Small intestine (tissue), 16 donors: ENCODE measurements around the gene RIPOR3. TPM values are rescaled to one million over a fixed set of nuclear protein-coding genes. Genes with fewer than 3 reads are reported as not detected.
A peak's percentile ranks its signal among the peaks of the same experiment; 100 is the strongest.

Experiments used
- DNase-seq, 2 donors: peaks; one replicate each; pipeline versions ENCODE4 v3.0.0 to v3.0.0-alpha.2; 2013
- FAIRE-seq: peaks from 2 replicates; lab custom pipeline; 2012; peaks lifted over from hg19 to GRCh38; lab: Jason Lieb, UNC
- H3K27ac ChIP-seq, 3 donors: one replicate each; pipeline ENCODE4 v1.5.1; 2013; ENCODE audit warnings: low read length in 2 of 3, mild to moderate bottlenecking in 2 of 3, control low read depth in 1 of 3, inconsistent platforms in 1 of 3, low read depth in 1 of 3, moderate library complexity in 1 of 3
- H3K27me3 ChIP-seq, 3 donors: one replicate each; pipeline ENCODE4 v1.6.1; 2013; ENCODE audit warnings: low read length in 3 of 3, inconsistent platforms in 1 of 3; ENCODE audit not compliant: control insufficient read depth in 3 of 3, insufficient read depth in 3 of 3
- H3K36me3 ChIP-seq, 3 donors: one replicate each; pipeline ENCODE4 v1.6.1; 2013; ENCODE audit warnings: low read length in 3 of 3, inconsistent platforms in 1 of 3, low read depth in 1 of 3, mild to moderate bottlenecking in 1 of 3, moderate library complexity in 1 of 3; ENCODE audit not compliant: control insufficient read depth in 3 of 3, insufficient read depth in 2 of 3
- H3K4me1 ChIP-seq, 3 donors: one replicate each; pipeline ENCODE4 v1.6.1; 2013; ENCODE audit warnings: low read length in 2 of 3, inconsistent platforms in 1 of 3, low read depth in 1 of 3, mild to moderate bottlenecking in 1 of 3, moderate library complexity in 1 of 3; ENCODE audit not compliant: control insufficient read depth in 3 of 3, insufficient read depth in 2 of 3
- H3K4me3 ChIP-seq, 3 donors: one replicate each; pipeline ENCODE4 v1.5.1; 2013; ENCODE audit warnings: low read length in 3 of 3, control low read depth in 1 of 3, inconsistent platforms in 1 of 3, low read depth in 1 of 3, mild to moderate bottlenecking in 1 of 3, moderate library complexity in 1 of 3
- H3K9me3 ChIP-seq, 2 donors: one replicate each; pipeline ENCODE4 v1.6.1; 2013; ENCODE audit warnings: low read depth in 1 of 2, low read length in 1 of 2; ENCODE audit not compliant: control insufficient read depth in 2 of 2, insufficient read depth in 1 of 2
- WGBS, 3 donors: extraction: QIAGEN DNeasy Blood & Tissue Kit; methylation state at CpG; one replicate each; pipeline ENCODE4 v1.1.7; 2013; 5-methylcytosine and 5-hydroxymethylcytosine counted together
- long read RNA-seq, 10 donors: transcript quantifications; one replicate each; lab custom pipeline, GENCODE V29; 2026
- polyA plus RNA-seq, 4 donors: library from polyadenylated mRNA; stranded (reverse) in 3 of 4; unstranded in 1 of 4; fragments of 200-250 nt in 3 of 4; fragments of 120-200 nt in 1 of 4; gene quantifications; one replicate each; pipeline versions ENCODE4 v1.2.1 to v1.2.3, GENCODE V29; 2013
- donor health status: healthy with polysubstance abuse.
- donor health status: control.
- donor health status: control.
- donor health status: Bipolar disorder and iron deficiency.
- donor health status: healthy.

RIPOR3 gene
- 10 to 100 TPM in 1 of 4 donors, 1 to 10 TPM in 2, under 1 TPM in 1; 0.22 to 10.9 (median 3.2) TPM for polyA plus RNA-seq
- long read RNA-seq, donor 1 = 0 reads
- long read RNA-seq, donor 2 = 0 reads
- long read RNA-seq, donor 3 = 0 reads
- long read RNA-seq, donor 4 = 0 reads
- long read RNA-seq, donor 5 = 0 reads
- long read RNA-seq, donor 6 = 0 reads
- long read RNA-seq, donor 7 = 0 reads
- long read RNA-seq, donor 8 = 0 reads
- long read RNA-seq, donor 9 = 0 reads
- long read RNA-seq, donor 10 = 0 reads

DNA sequence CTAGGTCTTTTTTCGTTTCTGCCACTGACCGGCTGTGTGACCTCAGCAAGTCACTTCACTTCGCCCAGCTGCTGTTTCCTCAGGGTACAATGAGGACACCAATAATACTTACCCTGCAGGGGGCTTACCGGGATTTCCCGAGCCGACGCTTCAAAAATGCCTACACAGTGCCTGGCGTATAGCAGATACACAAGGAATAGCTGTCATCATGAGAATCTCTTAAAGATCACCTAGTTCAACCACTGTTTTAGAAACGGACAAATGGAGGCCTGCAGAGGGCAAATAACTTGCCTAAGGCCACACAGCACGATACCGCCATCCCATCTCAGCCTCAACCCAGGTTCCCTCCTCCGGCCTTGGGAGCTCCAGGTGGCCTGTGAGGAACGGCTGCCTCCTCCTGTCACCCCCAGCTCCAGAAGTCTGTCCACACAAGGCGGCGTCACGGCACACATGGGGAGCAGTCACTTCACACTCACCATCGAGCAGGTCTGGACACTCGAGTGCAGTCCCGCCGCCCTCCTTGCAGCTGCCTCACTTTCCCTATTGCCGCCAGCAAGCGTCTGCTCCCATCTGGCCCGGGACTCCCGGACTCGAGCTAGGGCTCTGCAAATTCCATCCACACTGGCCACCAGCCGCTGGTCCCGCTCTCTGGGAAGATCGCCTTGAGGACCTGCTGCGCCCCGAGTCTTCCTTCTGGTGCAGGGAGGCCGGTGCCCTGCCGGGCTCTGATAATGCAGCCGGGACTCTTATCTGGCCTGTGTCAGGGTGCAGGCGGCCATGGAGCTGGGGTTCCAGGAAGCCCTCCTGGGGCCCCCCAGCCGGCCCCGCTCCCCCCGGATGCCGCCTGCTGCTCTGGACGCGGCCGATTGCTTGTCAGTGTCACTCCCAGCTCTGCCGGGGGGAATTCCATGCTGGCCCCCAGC, at the start of gene RIPOR3:
Gene RIPOR3 (minus strand): TSS at position 893 of the 923 bp plus-strand sequence. CDS start 414 bp downstream, at position 479.
- Histone ChIP-seq H3K9me3 (no peaks in the 10 kb centered on the region), H3K27me3 (peaks cover 0 to 36% (median 16%) of the 10 kb centered on the region in 3 donors), H3K27ac (peak within 1 kb of the TSS in 2 of 3 donors; percentile 33 to 77), H3K4me3 (peak within 1 kb of the TSS in 2 of 3 donors; percentile 23 to 57), H3K36me3 (no peaks in the 10 kb centered on the region), H3K4me1 (peaks cover 3 to 20% (median 6%) of the 10 kb centered on the region in 3 donors)
- 8 to 15% (median 10%) methylated on average over 40 to 42 of the region's 42 CpGs for WGBS, 3 donors
- DNase-seq = peak; percentile 29 to 41
- no peak for FAIRE-seq

DNA sequence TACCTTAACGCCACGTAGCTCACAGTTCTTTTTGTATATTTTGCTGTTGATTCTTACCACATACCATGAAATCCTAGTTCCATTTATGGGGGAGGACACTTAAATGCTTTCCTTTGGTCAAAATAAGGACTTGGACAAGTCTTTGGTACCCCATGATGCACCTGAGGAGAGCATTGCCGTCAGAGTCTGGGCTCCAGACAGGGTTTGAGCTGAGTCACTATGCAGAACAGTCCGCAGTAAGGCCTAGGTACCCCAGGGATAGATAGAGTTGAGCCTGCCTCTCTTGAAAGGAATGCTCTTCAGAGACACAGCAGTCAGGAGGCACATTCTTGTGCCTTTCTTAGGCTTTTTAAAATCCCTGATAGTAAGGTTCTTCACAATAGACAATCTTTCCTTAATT, 46.0 kb upstream of the RIPOR3 start:
- Histone ChIP-seq H3K4me3 (no peak overlapping the region), H3K36me3 (peaks cover 0 to 28% (median 3%) of the 10 kb centered on the region in 3 donors), H3K4me1 (peaks cover 0 to 18% (median 0%) of the 10 kb centered on the region in 3 donors), H3K9me3 (no peaks in the 10 kb centered on the region), H3K27me3 (no peaks in the 10 kb centered on the region), H3K27ac (no peak overlapping the region)
- WGBS, 3 donors = 85 to 92% (median 87%) methylated on average over 4 of the region's 4 CpGs
- DNase-seq (no peak), FAIRE-seq (no peak)

- Histone ChIP-seq H3K4me1 (peaks cover 0 to 18% (median 0%) of the 10 kb centered on the region in 3 donors), H3K27ac (no peak overlapping the region)
- no peak for FAIRE-seq
These were observed 44.5 kb upstream of the RIPOR3 start for GRCh38 chr20:50735813-50736212.

GRCh38 chr20:50734730-50735679, 43.7 kb upstream of the RIPOR3 start:
- Histone ChIP-seq H3K27ac (peak overlapping the region in 1 of 3 donors; percentile 50), H3K36me3 (peaks cover 0 to 15% (median 3%) of the 10 kb centered on the region in 3 donors), H3K27me3 (no peaks in the 10 kb centered on the region), H3K9me3 (no peaks in the 10 kb centered on the region), H3K4me1 (peaks cover 0 to 23% (median 0%) of the 10 kb centered on the region in 3 donors), H3K4me3 (no peak overlapping the region)
- 68 to 76% (median 70%) methylated on average over 9 of the region's 9 CpGs for WGBS, 3 donors
- FAIRE-seq (no peak), DNase-seq (peak in 1 of 2 donors; percentile 47)

More at GRCh38 chr20:50735813-50736212, 44.5 kb upstream of the RIPOR3 start:
- DNase-seq = peak in 1 of 2 donors; percentile 62
- no peaks in the 10 kb centered on the region for H3K27me3 ChIP-seq
- peaks cover 0 to 15% (median 3%) of the 10 kb centered on the region in 3 donors for H3K36me3 ChIP-seq
- no peak overlapping the region for H3K4me3 ChIP-seq
- no peaks in the 10 kb centered on the region for H3K9me3 ChIP-seq

DNA sequence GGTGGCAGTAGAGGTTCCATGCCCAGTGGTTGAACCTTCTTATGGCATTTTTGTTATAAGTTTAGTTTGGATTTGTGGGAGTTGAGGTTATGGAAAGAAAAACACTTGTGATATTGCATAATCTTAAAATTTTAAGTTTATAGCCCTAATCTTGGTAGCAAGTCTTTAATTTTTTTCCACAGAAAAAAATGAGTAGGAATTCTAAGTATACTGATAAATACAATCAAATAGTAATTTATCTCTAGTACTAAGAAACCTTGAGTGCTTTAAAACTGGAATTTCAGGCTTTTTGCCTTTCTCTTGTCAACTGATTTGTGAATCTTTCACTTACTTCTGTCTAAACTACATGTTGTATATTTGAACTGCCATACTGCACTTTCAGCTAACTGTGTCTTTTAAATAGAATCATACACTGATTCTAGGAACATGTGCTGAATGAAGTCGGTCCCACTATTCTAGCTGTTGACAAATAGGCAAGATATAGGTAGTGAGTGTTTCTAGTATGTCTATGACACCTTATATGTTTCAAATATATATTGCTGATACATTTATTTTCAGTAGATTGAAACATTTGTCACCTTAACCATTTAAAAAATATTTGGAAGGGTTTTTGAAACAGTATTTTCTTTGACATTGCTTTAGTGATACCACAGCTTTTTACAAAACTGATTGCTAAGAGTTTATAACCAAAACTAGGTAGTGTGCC, 42.5 kb upstream of the RIPOR3 start:
- WGBS, 3 donors = 46 to 66% (median 53%) methylated on average over 1 of the region's 1 CpG
- peaks cover 0 to 28% (median 0%) of the 10 kb centered on the region in 3 donors for H3K4me1 ChIP-seq
- peak overlapping the region in 2 of 3 donors; percentile 66 to 90 for H3K4me3 ChIP-seq
- DNase-seq (no peak), FAIRE-seq (no peak)
- H3K27me3 ChIP-seq = no peaks in the 10 kb centered on the region
- H3K27ac ChIP-seq = peak overlapping the region in 1 of 3 donors; percentile 4
- peaks cover 0 to 15% (median 3%) of the 10 kb centered on the region in 3 donors for H3K36me3 ChIP-seq
- no peaks in the 10 kb centered on the region for H3K9me3 ChIP-seq

DNA sequence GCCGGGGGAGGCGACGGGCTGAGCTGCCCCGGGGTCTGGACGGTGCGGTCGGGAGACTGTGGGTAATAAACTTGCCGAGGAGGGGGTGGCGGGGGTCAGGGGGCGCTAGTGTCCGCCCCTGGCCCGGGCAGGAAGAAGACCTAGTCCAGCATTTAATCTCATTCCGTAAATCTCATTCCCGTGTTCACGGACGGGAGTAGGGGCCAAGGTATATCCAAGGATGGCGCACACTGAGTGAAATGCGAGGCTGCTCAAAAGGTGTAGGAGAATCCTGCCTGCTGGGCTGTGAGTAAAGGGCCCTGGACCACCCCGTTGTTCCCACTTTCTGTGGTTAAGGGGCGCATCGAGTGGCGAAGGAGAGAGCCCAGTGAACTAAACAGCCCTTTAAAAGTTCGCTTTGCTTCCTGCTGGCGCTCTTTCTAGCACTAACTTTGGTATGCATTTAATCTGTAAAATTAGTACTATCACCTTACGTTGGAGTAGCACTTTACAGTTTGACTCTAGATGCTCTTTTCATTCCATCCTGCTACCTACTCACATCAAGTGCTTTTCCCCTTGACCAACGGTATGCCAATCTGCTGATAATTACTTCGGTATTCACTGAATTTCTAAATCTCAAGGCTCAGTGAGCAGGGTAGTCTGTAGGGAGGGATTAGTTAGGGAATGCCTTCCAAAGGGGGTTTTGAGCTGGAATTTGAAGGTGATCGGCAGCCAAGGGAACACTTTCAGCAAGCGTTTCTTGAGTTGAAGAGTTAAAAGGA, 40.8 kb upstream of the RIPOR3 start:
- 3 to 10% (median 8%) methylated on average over 22 to 29 of the region's 29 CpGs for WGBS, 3 donors
- H3K4me1 ChIP-seq = peaks cover 0 to 44% (median 2%) of the 10 kb centered on the region in 3 donors
- no peak for FAIRE-seq

More for the DNA sequence above, 40.8 kb upstream of the RIPOR3 start:
- H3K27me3 ChIP-seq = no peaks in the 10 kb centered on the region
- DNase-seq = peak in 1 of 2 donors; percentile 31
- peak overlapping the region; percentile 66 to 90 (median 84) for H3K4me3 ChIP-seq
- no peaks in the 10 kb centered on the region for H3K9me3 ChIP-seq
- H3K36me3 ChIP-seq = peaks cover 0 to 12% (median 3%) of the 10 kb centered on the region in 3 donors
- H3K27ac ChIP-seq = peak overlapping the region; percentile 89 to 96 (median 90)
